RWPE2 (cell line): ENCODE results near the gene SYNJ2.
A peak's percentile ranks its signal among the peaks of the same experiment; 100 is the strongest.

Source experiments
- ATAC-seq: fragments of 200-7000 bp; cut with Tn5 transposase; 3 replicates; pipeline ENCODE4 v1.9.1; 2021; ENCODE audit warnings: low read depth
- DNase-seq: peaks from one replicate; pipeline ENCODE4 v3.0.0-alpha.2; 2020; ENCODE audit warnings: low spot score
- H3K27ac ChIP-seq: fragments of 450-650 bp; 2 replicates; pipeline ENCODE4 v1.5.1; 2017; ENCODE audit warnings: mild to moderate bottlenecking; ENCODE audit not compliant: poor library complexity, severe bottlenecking
- H3K27me3 ChIP-seq: fragments of 250-450 bp; sonication (Bioruptor Pico); 2 replicates; pipeline ENCODE4 v1.5.1; 2021; ENCODE audit warnings: mild to moderate bottlenecking, moderate library complexity; ENCODE audit not compliant: insufficient read depth, poor library complexity, severe bottlenecking
- H3K36me3 ChIP-seq: fragments of 250-450 bp; sonication (Bioruptor Pico); 2 replicates; pipeline ENCODE4 v1.5.1; 2020; ENCODE audit warnings: low read depth, mild to moderate bottlenecking, moderate library complexity
- H3K4me1 ChIP-seq: fragments of 250-450 bp; sonication (Bioruptor Pico); 2 replicates; pipeline ENCODE4 v1.5.1; 2021; ENCODE audit warnings: mild to moderate bottlenecking, moderate library complexity; ENCODE audit not compliant: insufficient read depth, poor library complexity, severe bottlenecking
- H3K4me3 ChIP-seq: fragments of 250-450 bp; sonication (Bioruptor Pico); 2 replicates; pipeline ENCODE4 v1.5.1; 2021; ENCODE audit warnings: mild to moderate bottlenecking, moderate library complexity; ENCODE audit not compliant: severe bottlenecking
- H3K9me3 ChIP-seq: fragments of 250-450 bp; sonication (Bioruptor Pico); 2 replicates; pipeline ENCODE4 v1.5.1; 2021; ENCODE audit warnings: mild to moderate bottlenecking, moderate library complexity; ENCODE audit not compliant: severe bottlenecking
- TF ChIP-seq, protein P1 (sequence below): fragments of 450-650 bp; IDR thresholded peaks from one replicate; pipeline ENCODE4 v1.5.1; 2017; ENCODE audit warnings: mild to moderate bottlenecking, moderate library complexity; ENCODE audit not compliant: poor library complexity, severe bottlenecking

Gene SYNJ2

DNA sequence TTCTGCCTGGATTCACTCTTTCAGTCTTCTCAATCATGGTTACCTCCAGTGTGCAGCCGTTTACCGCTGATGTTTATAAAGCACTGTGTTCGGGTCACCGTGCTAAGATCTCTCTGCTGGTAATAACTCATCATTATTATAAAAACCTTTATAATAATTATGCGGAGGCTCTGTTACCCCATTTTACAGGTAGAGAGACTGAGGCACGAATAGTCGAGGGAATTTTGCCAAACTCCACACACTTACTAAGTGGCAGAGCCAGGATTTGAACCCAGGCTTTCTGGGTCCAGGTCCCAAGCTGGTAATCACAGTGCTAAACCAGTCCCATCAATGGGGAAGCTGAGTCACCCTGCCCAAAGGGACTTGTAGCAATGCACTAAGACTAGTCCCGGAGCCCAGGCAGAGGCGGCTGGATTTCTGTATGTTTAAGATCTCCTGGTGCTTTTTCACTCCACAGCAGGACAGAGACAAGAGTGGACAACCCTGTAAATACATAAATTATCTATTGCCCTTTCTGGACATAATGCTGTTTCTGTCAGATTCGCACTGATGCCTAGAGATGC is 48.1 kb downstream of the SYNJ2 start:
- no peak for ATAC-seq

DNA sequence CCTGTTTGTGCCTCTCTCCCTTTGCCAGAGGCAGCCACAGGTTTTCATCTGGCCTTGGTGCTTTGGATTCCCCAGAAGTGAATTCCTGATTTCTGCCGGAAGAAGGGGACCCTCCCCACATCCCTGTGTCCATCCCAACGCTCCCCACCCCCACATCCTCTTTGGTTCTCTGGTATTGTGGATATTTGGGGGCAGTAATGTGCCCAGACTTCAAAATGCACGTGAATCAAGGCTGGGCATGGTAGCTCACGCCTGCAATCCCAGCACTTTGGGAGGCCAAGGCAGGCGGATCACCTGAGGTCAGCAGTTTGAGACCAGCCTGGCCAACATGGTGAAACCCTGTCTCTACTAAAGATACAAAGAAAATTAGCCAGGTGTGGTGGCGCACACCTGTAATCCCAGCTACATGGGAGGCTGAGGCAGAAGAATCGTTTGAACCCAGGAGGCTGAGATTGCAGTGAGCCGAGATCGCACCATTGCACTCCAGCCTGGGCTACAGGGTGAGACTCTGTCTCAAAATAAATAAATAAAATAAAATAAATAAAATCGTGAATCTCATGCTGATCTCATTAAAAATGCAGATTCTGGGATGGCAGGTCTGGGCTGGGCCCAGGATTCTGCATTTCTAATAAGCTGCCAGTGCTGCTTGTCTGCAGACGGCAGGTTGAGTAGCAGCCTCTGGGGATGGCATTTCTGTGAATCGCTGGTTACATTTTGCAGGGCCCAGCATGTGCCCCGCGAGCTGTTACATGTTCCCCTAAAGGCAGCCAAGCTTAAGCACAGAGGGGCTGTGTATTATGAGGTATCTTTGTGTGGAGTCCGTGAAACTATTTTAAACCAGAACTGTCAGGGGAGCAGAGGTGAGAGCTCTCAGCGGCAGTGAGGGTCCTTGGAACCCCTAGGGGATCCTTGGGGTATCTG is 49.0 kb downstream of the SYNJ2 start:
- peaks cover 6% of the 10 kb centered on the region; the same call in 1 of the 2 replicates for H3K36me3 ChIP-seq
- peak; percentile 7 for DNase-seq
- peaks cover 21% of the 10 kb centered on the region for H3K4me1 ChIP-seq
- no peaks in the 10 kb centered on the region for H3K27me3 ChIP-seq
- no peak for ATAC-seq
- no peak overlapping the region for H3K4me3 ChIP-seq
- TF ChIP-seq, protein P1, sequence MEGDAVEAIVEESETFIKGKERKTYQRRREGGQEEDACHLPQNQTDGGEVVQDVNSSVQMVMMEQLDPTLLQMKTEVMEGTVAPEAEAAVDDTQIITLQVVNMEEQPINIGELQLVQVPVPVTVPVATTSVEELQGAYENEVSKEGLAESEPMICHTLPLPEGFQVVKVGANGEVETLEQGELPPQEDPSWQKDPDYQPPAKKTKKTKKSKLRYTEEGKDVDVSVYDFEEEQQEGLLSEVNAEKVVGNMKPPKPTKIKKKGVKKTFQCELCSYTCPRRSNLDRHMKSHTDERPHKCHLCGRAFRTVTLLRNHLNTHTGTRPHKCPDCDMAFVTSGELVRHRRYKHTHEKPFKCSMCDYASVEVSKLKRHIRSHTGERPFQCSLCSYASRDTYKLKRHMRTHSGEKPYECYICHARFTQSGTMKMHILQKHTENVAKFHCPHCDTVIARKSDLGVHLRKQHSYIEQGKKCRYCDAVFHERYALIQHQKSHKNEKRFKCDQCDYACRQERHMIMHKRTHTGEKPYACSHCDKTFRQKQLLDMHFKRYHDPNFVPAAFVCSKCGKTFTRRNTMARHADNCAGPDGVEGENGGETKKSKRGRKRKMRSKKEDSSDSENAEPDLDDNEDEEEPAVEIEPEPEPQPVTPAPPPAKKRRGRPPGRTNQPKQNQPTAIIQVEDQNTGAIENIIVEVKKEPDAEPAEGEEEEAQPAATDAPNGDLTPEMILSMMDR = no peak
- H3K9me3 ChIP-seq = no peaks in the 10 kb centered on the region
- no peak overlapping the region for H3K27ac ChIP-seq

More for the DNA sequence above, 48.1 kb downstream of the SYNJ2 start:
- TF ChIP-seq, protein P1 = no peak
- Histone ChIP-seq H3K9me3 (no peaks in the 10 kb centered on the region), H3K36me3 (peaks cover 6% of the 10 kb centered on the region; the same call in 1 of the 2 replicates), H3K27me3 (no peaks in the 10 kb centered on the region), H3K4me3 (no peak overlapping the region), H3K4me1 (peaks cover 22% of the 10 kb centered on the region), H3K27ac (no peak overlapping the region)
- no peak for DNase-seq

DNA sequence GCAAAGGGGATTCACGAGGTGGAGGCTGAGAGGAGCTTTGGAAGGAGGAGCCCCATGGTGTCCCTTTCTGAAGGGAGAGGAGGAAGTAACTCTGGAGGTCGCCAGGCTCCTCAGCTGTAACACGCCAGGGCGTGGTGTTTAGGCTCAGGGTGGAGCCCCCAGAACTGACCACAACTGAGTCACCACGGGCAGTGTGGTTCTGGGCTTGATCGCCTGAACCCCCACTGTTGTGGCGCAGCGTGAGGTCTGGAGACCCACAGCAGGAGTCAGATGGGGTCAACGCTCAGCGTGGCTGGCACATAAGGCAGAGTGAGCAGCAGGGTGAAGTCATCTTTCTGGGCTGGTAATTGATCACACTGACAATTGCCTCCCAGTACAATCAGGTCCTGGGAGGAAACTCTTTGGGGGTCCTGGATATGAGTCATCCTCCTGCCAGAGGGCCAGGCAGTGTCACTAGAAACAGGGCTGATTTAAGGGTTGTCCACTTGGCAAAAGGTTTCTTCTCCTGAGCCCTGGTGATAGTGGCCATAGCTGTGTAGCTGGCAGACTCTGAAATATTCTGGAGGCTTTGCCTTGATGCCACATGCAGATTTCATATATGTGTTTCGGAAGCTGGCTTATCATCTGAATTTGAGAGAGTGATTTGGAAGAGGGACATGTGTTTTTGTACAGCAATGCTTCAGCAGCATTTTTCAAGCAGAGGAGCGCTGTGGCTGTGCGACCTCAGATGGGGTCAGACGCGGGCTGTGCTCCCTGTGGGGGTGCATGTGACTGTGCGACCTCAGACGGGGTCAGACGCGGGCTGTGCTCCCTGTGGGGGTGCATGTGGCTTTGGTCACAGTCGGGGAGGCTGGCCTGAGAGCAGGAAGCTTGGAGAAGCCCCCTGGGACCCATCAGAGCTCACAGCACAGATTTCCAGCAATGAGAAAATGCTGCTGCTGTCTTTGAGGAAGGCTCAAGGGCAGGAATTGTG is 50.0 kb downstream of the SYNJ2 start:
- no peaks in the 10 kb centered on the region for H3K27me3 ChIP-seq
- TF ChIP-seq, protein P1 = no peak
- no peak overlapping the region for H3K27ac ChIP-seq
- H3K4me3 ChIP-seq = no peak overlapping the region
- DNase-seq (peak; percentile 46), ATAC-seq (peak; percentile 26)
- peaks cover 11% of the 10 kb centered on the region for H3K4me1 ChIP-seq
- H3K36me3 ChIP-seq = peaks cover 11% of the 10 kb centered on the region
- H3K9me3 ChIP-seq = no peaks in the 10 kb centered on the region

DNA sequence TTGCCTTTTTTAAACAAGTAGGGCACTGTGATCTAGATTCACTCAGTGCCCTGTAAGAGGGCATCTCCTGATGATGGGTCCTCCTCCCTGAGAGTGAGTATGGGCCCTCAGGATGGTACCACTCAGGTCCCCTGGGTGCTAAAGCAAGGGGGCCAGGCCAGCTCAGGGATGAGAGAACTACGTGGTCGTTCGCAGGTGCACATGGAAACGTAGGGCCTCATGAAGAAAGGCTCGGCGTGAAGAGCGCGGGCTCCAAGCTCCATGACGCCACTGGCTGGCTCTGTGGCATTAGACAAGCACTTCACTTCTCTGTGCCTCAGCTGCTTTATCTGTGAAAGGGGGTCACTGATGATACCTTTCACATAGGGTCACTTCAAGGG is 50.7 kb downstream of the SYNJ2 start:
- Histone ChIP-seq H3K4me3 (no peak overlapping the region), H3K4me1 (peaks cover 8% of the 10 kb centered on the region), H3K27ac (no peak overlapping the region), H3K36me3 (peaks cover 11% of the 10 kb centered on the region), H3K9me3 (no peaks in the 10 kb centered on the region), H3K27me3 (no peaks in the 10 kb centered on the region)
- DNase-seq = peak; percentile 15
- ATAC-seq = no peak
- TF ChIP-seq, protein P1 = no peak
